HG03280 (cell line): ENCODE results near the gene FHL1.
"Not testable (repeated sequence)": the region's sequence is repeated elsewhere in the genome, so short reads cannot be mapped to it uniquely, and the experiment has no call there.

Experiments
- ATAC-seq: cut with Tn5 transposase; IDR thresholded peaks from one replicate; pipeline ENCODE4 v1.9.1; 2021; ENCODE audit warnings: mild to moderate bottlenecking, moderate library complexity; ENCODE audit not compliant: unreplicated experiment

FHL1 gene

GRCh38 chrX:136206916-136207315, 59.6 kb downstream of the FHL1 start:
- ATAC-seq = no peak

DNA sequence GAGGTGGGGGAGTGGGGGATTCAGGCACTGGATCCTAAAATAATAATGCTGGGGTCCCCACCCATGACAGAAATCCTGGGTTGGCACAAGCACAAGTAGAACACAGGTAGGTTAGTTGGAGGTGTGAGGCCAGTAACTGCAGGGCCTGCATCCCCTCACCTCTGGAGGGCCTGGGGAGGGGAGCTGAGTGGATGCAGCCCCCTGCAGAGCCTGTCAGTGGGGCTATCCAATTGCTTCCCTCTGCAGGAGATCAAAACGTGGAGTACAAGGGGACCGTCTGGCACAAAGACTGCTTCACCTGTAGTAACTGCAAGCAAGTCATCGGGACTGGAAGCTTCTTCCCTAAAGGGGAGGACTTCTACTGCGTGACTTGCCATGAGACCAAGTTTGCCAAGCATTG, 60.2 kb downstream of the FHL1 start:
- no peak for ATAC-seq

- ATAC-seq = no peak
These were observed 61.8 kb downstream of the FHL1 start for GRCh38 chrX:136209016-136209738.

- no peak for ATAC-seq
These were observed 62.4 kb downstream of the FHL1 start for GRCh38 chrX:136209751-136210150.

- no peak for ATAC-seq
These were observed 62.9 kb downstream of the FHL1 start for GRCh38 chrX:136210243-136210642.

DNA sequence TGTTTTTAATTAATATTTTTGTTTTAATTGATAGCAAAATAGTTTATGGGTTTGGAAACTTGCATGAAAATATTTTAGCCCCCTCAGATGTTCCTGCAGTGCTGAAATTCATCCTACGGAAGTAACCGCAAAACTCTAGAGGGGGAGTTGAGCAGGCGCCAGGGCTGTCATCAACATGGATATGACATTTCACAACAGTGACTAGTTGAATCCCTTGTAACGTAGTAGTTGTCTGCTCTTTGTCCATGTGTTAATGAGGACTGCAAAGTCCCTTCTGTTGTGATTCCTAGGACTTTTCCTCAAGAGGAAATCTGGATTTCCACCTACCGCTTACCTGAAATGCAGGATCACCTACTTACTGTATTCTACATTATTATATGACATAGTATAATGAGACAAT, 63.5 kb downstream of the FHL1 start:
- no peak for ATAC-seq

GRCh38 chrX:136211766-136212556, 64.6 kb downstream of the FHL1 start:
- ATAC-seq = no peak

DNA sequence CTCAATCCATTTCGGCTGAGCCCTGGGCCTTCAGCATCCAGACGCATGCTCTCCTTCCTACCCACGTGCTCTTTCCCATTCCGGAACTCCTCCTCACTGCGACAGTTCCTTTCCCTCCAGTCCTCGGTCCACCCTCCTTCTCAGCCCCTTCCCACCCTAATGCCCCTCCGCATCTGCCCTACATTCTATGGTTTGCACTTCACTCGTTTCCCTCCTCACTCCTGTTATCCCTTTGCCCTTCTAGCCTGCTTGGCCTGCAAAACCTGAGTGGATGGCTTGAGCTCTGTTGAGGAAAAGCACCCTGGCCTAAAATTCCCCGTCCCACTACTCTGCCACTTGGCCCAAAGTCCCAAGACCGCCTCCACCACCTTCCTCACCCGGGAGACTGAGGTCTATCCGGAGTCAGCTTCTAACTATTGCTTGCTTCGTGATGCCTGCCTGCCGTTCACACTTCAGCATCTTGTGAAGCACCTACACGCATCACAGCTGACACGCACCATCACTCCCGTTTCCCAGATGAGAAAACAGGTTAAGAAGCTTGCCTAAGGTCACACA, 65.3 kb downstream of the FHL1 start:
- ATAC-seq = no peak

GRCh38 chrX:136214551-136214950, 67.2 kb downstream of the FHL1 start:
- ATAC-seq = no peak

- no peak for ATAC-seq
These were observed 68.2 kb downstream of the FHL1 start for GRCh38 chrX:136215559-136215958.

GRCh38 chrX:136219893-136220292, 72.6 kb downstream of the FHL1 start:
- ATAC-seq = no peak

DNA sequence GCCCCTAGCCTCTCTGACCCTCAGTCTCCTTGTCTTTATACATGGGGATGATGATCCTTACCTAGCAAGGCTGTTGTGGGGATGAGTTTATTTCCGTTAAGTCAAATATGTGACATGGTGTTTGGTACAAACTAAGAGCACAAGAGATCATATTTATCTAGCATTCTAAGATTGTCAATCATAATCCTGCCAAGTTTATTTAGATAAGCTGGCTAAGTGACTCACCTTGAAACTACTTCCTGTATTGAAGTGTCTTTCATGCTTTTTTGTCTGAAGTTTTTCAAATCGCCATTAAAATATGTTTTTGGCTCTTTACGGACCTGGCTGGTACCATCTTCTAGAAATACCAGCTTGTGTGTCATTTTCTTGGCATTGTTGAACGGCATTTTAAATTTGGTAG, 73.2 kb downstream of the FHL1 start:
- no peak for ATAC-seq

DNA sequence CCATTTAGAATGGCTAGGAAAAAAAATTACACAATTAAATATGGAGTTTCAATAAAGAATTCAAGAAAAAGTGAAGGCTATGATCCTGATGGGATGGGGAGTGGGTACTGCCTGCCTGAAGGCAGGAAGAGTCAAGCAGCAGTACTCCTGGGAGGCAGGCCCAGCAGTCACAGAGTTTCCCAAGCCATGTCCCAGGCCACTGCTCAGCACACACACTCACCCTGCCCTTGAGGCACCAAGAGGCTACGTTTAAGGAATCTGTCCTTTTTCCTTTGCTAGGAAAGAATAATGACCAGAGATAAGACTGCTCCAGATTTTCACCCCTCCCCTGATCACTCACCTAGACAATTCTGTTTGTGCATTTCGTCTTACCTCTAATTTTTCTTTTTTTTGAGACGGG, 73.6 kb downstream of the FHL1 start:
- ATAC-seq = no peak

- ATAC-seq = no peak
These were observed 74.6 kb downstream of the FHL1 start for GRCh38 chrX:136221851-136222513.

DNA sequence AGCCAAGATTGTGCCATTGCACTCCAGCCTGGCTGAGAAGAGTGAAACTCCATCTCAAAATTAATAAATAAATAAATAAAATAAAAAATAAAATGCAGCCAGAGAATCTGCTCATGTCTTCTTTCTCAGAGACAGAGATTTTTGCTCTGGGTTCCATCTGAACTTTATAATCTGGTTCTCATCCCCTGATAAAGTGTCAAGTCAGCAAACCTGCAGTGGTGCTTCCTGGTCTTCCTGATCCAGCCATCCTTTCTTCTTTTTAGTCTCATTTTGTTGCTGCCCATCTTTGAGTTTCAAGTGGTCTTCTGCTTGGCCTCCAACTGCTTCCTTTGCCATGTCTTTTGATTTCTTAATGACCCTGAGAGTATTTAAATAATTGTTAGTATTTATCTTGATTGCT, 79.7 kb downstream of the FHL1 start:
- no peak for ATAC-seq

DNA sequence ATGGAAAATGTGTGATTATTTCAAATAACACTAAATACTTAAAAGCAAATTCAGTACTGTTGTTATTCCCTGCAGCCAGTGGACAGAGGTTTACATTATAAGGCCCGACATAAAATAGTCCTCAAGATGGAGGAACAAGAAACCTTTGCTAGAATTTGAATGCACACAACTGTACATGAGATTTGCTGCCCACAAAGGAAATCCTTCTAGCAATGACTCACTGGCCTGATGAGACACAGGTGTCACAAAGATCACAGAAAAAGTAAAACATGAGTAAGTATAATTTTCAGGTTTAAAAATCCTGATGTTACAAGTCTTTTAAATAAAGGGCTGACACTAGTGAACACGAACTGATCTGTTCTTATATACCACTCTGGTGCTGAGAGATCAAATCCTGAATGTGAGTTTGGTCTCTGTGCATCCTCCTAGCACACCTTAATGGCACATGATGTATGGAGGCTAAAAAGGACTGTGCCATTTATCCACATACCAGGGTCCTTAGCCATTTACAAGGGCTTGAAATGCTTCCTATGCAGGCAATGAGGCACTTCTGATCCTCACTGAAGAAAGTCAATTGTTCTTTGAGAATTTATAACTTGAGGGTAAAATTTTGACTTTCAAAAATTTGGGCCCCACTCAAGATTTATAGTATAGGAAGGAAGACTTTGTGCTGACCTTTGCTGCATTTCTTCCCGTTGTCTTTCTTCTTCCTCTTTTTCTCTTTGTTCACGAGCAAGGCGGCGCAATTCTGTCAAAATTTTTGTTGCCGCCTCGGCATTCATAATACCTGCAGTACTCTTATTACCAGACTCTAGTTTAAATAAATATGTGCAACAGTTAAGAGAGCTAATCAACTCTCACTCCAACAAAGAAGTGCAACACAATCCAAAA, 80.9 kb downstream of the FHL1 start:
- ATAC-seq = no peak

- ATAC-seq = no peak
These were observed 81.5 kb downstream of the FHL1 start for GRCh38 chrX:136228839-136229207.

- ATAC-seq = no peak
These were observed 89.7 kb downstream of the FHL1 start for GRCh38 chrX:136237074-136237473.

DNA sequence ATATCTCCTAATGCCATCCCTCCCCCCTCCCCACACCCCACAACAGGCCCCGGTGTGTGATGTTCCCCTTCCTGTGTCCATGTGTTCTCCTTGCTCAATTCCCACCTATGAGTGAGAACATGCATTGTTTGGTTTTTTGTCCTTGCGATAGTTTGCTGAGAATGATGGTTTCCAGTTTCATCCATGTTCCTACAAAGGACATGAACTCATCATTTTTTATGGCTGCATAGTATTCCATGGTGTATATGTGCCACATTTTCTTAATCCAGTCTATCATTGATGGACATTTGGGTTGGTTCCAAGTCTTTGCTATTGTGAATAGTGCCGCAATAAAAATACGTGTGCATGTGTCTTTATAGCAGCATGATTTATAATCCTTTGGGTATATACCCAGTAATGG, 90.5 kb downstream of the FHL1 start:
- not testable (repeated sequence) for ATAC-seq

DNA sequence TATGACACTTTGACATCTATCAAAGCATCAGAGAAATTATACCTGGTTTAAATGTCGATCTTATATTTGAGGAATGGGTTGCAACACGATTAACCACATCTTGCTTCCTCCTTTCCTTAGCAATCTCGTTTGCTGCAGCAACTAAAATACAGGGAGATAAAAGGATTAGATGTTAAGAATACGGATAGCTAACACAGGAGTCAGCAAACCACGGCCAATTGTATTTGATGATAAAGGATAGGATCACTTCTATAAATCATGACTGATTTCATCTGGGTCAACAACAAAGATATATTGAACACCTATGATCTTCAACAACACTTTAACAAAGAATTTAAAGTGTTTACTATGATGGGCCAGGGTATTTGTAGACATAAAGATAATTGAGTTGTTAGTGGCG, 98.9 kb downstream of the FHL1 start:
- ATAC-seq = no peak
